Bronchial epithelial cell (primary cell): ENCODE results near the gene PYDC1. TPM values are rescaled to one million over a fixed set of nuclear protein-coding genes. Genes with fewer than 3 reads are reported as not detected.

Source experiments
- DNase-seq: peaks from one replicate; pipeline ENCODE4 v3.0.0-alpha.2; 2010; ENCODE audit warnings: low read depth
- FAIRE-seq: peaks from 2 replicates; lab custom pipeline; 2011; peaks lifted over from hg19 to GRCh38; lab: Jason Lieb, UNC
- H3K27me3 ChIP-seq: 2 replicates; pipeline ENCODE4 v1.5.1; 2011; ENCODE audit warnings: low read length; ENCODE audit not compliant: control insufficient read depth, insufficient read depth
- H3K36me3 ChIP-seq: 2 replicates; pipeline ENCODE4 v1.5.1; 2011; ENCODE audit warnings: low read length; ENCODE audit not compliant: control insufficient read depth, insufficient read depth
- H3K4me3 ChIP-seq: 2 replicates; pipeline ENCODE4 v1.5.1; 2011; ENCODE audit warnings: mild to moderate bottlenecking, low read depth, low read length, control low read depth
- CTCF ChIP-seq: IDR thresholded peaks from 2 replicates; pipeline ENCODE4 v1.5.1; 2011; ENCODE audit warnings: mild to moderate bottlenecking, moderate library complexity, low read length, control low read depth, inconsistent platforms; ENCODE audit not compliant: insufficient read depth, severe bottlenecking
- total RNA-seq: library from RNA; depleted of rRNA; stranded (reverse); fragments of >200 nt; gene quantifications from 2 replicates; pipeline ENCODE4 v1.2.1, GENCODE V29; 2014

PYDC1 gene
- total RNA-seq, 1 donor from 2014 or later: not detected

GRCh38 chr16:31225193-31225592 lies 8.3 kb upstream of the PYDC1 start:
- DNase-seq (no peak), FAIRE-seq (no peak)
- Histone ChIP-seq H3K27me3 (no peaks in the 10 kb centered on the region), H3K4me3 (no peak overlapping the region), H3K36me3 (no peaks in the 10 kb centered on the region)
- no peak for TF ChIP-seq CTCF

GRCh38 chr16:31224092-31224955 lies 7.4 kb upstream of the PYDC1 start:
- Histone ChIP-seq H3K36me3 (no peaks in the 10 kb centered on the region), H3K4me3 (no peak overlapping the region), H3K27me3 (no peaks in the 10 kb centered on the region)
- TF ChIP-seq CTCF: no peak
- FAIRE-seq (no peak), DNase-seq (no peak)

GRCh38 chr16:31223044-31223443 lies 6.1 kb upstream of the PYDC1 start:
- no peak for TF ChIP-seq CTCF

GRCh38 chr16:31221357-31222160 lies 4.6 kb upstream of the PYDC1 start:
- H3K27me3 ChIP-seq: peaks cover 5% of the 10 kb centered on the region
- TF ChIP-seq CTCF: no peak
- DNase-seq (no peak), FAIRE-seq (peak; percentile 83)
- no peak overlapping the region for H3K4me3 ChIP-seq
- H3K36me3 ChIP-seq: no peaks in the 10 kb centered on the region

More at GRCh38 chr16:31223044-31223443, 6.1 kb upstream of the PYDC1 start:
- DNase-seq (no peak), FAIRE-seq (no peak)
- Histone ChIP-seq H3K36me3 (no peaks in the 10 kb centered on the region), H3K4me3 (no peak overlapping the region), H3K27me3 (no peaks in the 10 kb centered on the region)

GRCh38 chr16:31219154-31219741 lies 2.3 kb upstream of the PYDC1 start:
- peaks cover 21% of the 10 kb centered on the region for H3K27me3 ChIP-seq
- DNase-seq (no peak), FAIRE-seq (no peak)
- TF ChIP-seq CTCF: no peak
- no peaks in the 10 kb centered on the region for H3K36me3 ChIP-seq
- H3K4me3 ChIP-seq: no peak overlapping the region
